ENCODE measurements around the gene MOV10L1. TPM values are rescaled to one million over a fixed set of nuclear protein-coding genes. Genes with fewer than 3 reads are reported as not detected.

MOV10L1 gene
- total RNA-seq, 4 donors from 2014 or later = 0.13 to 1.7 (median 1.6) TPM; not detected in 1

DNA sequence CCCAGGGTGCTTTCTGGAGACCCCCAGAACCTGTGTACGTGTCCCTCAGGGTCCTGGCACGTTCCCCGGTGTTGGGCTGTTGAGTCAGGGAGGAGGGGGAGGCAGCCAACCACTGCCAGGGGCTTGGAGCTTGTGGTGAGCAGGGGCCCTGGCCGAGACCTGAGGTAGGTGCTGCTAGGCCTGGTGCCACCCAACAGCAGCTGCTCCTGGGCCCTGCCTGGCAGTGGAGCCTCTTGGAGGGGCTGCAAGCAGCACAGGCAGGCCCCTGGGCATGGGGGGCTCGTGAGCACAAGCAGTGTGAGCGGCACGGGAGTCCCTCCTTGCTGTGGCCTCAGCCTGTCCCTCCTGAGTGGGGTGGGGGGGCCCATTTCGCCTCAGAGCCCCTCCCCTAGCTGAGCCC lies 103.8 kb downstream of the MOV10L1 start:
- no peak for DNase-seq (ENCODE audit: low spot score in 2 of 2)
- H3K4me3 ChIP-seq (ENCODE audit: low read depth, poor library complexity, severe bottlenecking) = no peak overlapping the region
- intact Hi-C loops (cut with DNase I; ENCODE audit: low total_unique reads) = no loop called here
- no peak for TF ChIP-seq POLR2A (IDR thresholded peaks at IDR 0.05)
- TF ChIP-seq, protein P1, sequence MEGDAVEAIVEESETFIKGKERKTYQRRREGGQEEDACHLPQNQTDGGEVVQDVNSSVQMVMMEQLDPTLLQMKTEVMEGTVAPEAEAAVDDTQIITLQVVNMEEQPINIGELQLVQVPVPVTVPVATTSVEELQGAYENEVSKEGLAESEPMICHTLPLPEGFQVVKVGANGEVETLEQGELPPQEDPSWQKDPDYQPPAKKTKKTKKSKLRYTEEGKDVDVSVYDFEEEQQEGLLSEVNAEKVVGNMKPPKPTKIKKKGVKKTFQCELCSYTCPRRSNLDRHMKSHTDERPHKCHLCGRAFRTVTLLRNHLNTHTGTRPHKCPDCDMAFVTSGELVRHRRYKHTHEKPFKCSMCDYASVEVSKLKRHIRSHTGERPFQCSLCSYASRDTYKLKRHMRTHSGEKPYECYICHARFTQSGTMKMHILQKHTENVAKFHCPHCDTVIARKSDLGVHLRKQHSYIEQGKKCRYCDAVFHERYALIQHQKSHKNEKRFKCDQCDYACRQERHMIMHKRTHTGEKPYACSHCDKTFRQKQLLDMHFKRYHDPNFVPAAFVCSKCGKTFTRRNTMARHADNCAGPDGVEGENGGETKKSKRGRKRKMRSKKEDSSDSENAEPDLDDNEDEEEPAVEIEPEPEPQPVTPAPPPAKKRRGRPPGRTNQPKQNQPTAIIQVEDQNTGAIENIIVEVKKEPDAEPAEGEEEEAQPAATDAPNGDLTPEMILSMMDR (IDR thresholded peaks at IDR 0.05) = no peak
- WGBS, 2 donors = 91% methylated on average over 7 of the region's 8 CpGs; no CpG with 5 or more reads in 1 of the 2 donors

GRCh38 chr22:50194037-50194805 lies 104.4 kb downstream of the MOV10L1 start:
- no peak overlapping the region for H3K4me3 ChIP-seq (ENCODE audit: low read depth, poor library complexity, severe bottlenecking)
- no peak for DNase-seq (ENCODE audit: low spot score in 2 of 2)
- 92 to 95% methylated on average over 38 to 44 of the region's 44 CpGs for WGBS, 2 donors
- TF ChIP-seq, protein P1 (IDR thresholded peaks at IDR 0.05) = no peak
- TF ChIP-seq POLR2A (IDR thresholded peaks at IDR 0.05) = no peak
- intact Hi-C loops (cut with DNase I; ENCODE audit: low total_unique reads) = no loop called here

DNA sequence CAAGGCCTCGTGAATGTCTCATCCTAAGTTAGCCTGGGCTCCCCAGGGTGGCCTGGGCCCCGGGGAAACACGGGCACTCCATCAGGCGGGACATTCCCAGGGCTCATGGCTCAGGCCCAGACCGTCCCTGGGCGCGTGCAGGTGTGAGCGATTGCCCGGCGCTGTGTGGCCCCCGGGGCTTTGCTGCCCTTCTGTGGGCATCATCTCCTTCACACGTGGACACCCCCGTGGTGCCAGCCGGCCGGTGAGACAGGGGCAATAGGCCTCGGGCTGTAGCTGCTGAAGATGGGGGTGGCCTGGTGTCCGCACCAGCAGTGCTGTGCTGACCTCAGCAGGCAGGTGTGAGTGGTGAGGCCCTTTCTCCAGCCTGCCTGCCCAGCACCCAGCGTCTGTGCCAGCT lies 106.5 kb downstream of the MOV10L1 start:
- H3K4me3 ChIP-seq (ENCODE audit: low read depth, poor library complexity, severe bottlenecking) = no peak overlapping the region
- WGBS, 2 donors = 83 to 86% methylated on average over 3 to 18 of the region's 18 CpGs
- TF ChIP-seq, protein P1 (IDR thresholded peaks at IDR 0.05) = no peak
- no peak for TF ChIP-seq POLR2A (IDR thresholded peaks at IDR 0.05)
- DNase-seq (ENCODE audit: low spot score in 2 of 2) = no peak
- intact Hi-C loops (cut with DNase I; ENCODE audit: low total_unique reads) = no loop called here

DNA sequence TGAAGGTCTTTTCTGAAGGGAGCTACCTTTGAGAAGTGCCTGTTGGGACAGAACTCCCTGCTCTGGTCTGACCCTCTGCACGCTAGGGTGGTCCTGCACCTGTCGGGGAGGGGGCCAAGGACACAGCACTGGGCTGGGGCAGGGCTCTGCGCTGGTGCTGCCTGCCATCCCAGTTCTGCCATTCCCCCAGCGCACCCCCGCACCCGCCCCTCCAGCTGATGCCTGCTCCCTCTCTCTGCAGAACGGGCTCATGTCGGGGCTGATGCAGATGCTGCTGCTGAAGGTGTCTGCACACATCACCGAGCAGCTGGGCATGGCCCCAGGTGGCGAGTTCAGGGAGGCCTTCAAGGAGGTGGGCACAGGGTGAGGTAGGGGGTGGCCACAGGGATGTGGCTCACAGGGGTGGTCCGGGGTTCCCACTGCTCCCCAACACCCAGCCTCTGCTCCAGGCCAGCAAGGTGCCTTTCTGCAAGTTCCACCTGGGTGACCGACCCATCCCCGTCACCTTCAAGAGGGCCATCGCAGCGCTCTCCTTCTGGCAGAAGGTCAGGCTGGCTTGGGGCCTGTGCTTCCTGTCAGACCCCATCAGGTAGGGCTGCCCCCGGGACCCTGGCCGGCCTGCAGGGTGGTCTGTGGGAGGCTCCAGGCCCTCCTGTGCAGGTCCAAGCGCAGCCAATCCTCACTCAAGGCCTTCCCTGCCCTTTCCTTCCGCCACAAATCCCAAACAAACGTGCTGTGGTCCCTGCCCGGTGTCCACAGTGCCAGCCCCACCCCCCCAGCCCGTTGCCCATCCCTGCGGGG lies 107.4 kb downstream of the MOV10L1 start:
- intact Hi-C loops (cut with DNase I; ENCODE audit: low total_unique reads) = no loop called here
- 85 to 87% methylated on average over 19 to 21 of the region's 23 CpGs for WGBS, 2 donors

DNA sequence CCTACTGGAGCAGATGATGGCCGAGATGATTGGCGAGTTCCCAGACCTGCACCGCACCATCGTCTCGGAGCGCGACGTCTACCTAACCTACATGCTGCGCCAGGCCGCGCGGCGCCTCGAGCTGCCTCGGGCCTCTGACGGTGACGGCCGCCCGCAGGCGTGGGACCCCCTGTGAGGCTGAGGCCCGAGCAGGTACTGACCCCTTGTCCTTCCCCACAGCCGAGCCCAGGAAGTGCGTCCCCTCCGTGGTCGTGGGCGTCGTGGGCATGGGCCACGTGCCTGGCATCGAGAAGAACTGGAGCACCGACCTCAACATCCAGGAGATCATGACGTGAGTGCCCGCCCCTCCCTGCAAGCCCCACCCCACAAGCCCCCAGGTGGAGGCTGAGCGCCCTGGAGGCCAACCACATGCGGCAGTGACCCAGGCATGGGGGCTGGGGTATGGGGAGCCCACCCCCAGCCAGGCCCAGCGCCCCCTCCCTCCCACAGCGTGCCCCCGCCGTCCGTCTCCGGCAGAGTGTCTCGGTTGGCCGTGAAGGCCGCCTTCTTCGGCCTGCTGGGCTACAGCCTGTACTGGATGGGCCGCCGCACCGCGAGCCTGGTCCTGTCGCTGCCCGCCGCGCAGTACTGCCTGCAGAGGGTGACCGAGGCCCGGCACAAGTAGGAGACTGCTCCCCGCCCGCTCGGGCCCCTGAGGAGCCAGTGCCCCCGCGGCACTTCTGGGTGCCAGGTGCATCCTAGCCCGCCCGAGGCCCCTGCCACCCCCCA lies 108.2 kb downstream of the MOV10L1 start:
- TF ChIP-seq, protein P1 (IDR thresholded peaks at IDR 0.05) = no peak
- no peak for TF ChIP-seq POLR2A (IDR thresholded peaks at IDR 0.05)
- DNase-seq (ENCODE audit: low spot score in 2 of 2) = no peak
- H3K4me3 ChIP-seq (ENCODE audit: low read depth, poor library complexity, severe bottlenecking) = no peak overlapping the region
- intact Hi-C loops (cut with DNase I; ENCODE audit: low total_unique reads) = no loop called here
- 87 to 93% methylated on average over 26 to 55 of the region's 61 CpGs for WGBS, 2 donors

More for the DNA sequence above, 107.4 kb downstream of the MOV10L1 start:
- no peak overlapping the region for H3K4me3 ChIP-seq (ENCODE audit: low read depth, poor library complexity, severe bottlenecking)
- no peak for DNase-seq (ENCODE audit: low spot score in 2 of 2)
- TF ChIP-seq POLR2A (IDR thresholded peaks at IDR 0.05) = no peak
- TF ChIP-seq, protein P1 (IDR thresholded peaks at IDR 0.05) = no peak

Data from lower leg skin (tissue), 4 donors.